D341Med (cell line): Measurements from ENCODE around the gene KIR2DL1.
"Not testable (repeated sequence)": the region's sequence is repeated elsewhere in the genome, so short reads cannot be mapped to it uniquely, and the experiment has no call there.

Source experiments
- DNase-seq: peaks from one replicate; pipeline ENCODE4 v3.0.0; 2012; ENCODE audit warnings: low spot score

The KIR2DL1 gene

GRCh38 chr19:54769646-54770045 is at the start of gene KIR2DL1:
KIR2DL1 (plus strand) TSS chr19:54769793; CDS start chr19:54769851, 58 bp downstream.
- not testable (repeated sequence) for DNase-seq

- DNase-seq, result no peak
These were observed 45.5 kb upstream of the KIR2DL1 start, which contains the start of gene KIR3DL3 for GRCh38 chr19:54724142-54724541. KIR3DL3 (plus strand) TSS chr19:54724442; CDS start chr19:54724497, 55 bp downstream.

- DNase-seq, result no peak
These were observed 44.9 kb upstream of the KIR2DL1 start for GRCh38 chr19:54724644-54725043.

GRCh38 chr19:54725321-54725720 is 44.3 kb upstream of the KIR2DL1 start:
- DNase-seq, result no peak

GRCh38 chr19:54727562-54727961 is 42.0 kb upstream of the KIR2DL1 start:
- DNase-seq, result no peak

GRCh38 chr19:54728167-54728566 is 41.4 kb upstream of the KIR2DL1 start:
- no peak for DNase-seq

- DNase-seq, result no peak
These were observed 40.0 kb upstream of the KIR2DL1 start for GRCh38 chr19:54729416-54730188.

GRCh38 chr19:54731191-54731590 is 38.4 kb upstream of the KIR2DL1 start:
- DNase-seq, result no peak

- DNase-seq, result not testable (repeated sequence)
These were observed 31.3 kb upstream of the KIR2DL1 start, which contains the start of gene KIR2DL3 for GRCh38 chr19:54738306-54738705. KIR2DL3 (plus strand) TSS chr19:54738513; CDS start chr19:54738546, 33 bp downstream.

GRCh38 chr19:54738715-54739114 is 30.9 kb upstream of the KIR2DL1 start:
- no peak for DNase-seq

GRCh38 chr19:54739587-54740497 is 29.8 kb upstream of the KIR2DL1 start:
- no peak for DNase-seq

- not testable (repeated sequence) for DNase-seq
These were observed 27.6 kb upstream of the KIR2DL1 start for GRCh38 chr19:54741950-54742349.

- not testable (repeated sequence) for DNase-seq
These were observed 25.5 kb upstream of the KIR2DL1 start for GRCh38 chr19:54744080-54744479.

- DNase-seq, result not testable (repeated sequence)
These were observed 21.8 kb upstream of the KIR2DL1 start for GRCh38 chr19:54747614-54748322.

GRCh38 chr19:54750276-54750675 is 19.3 kb upstream of the KIR2DL1 start:
- DNase-seq, result not testable (repeated sequence)

GRCh38 chr19:54756204-54757110 is 13.1 kb upstream of the KIR2DL1 start:
- not testable (repeated sequence) for DNase-seq

GRCh38 chr19:54758577-54758976 is 11.0 kb upstream of the KIR2DL1 start:
- not testable (repeated sequence) for DNase-seq

- DNase-seq, result not testable (repeated sequence)
These were observed 5.4 kb upstream of the KIR2DL1 start for GRCh38 chr19:54764219-54764618.

GRCh38 chr19:54766464-54766863 is 3.1 kb upstream of the KIR2DL1 start:
- DNase-seq, result not testable (repeated sequence)

- not testable (repeated sequence) for DNase-seq
These were observed 918 bp downstream of the KIR2DL1 start for GRCh38 chr19:54770511-54770910.
